Fibroblast of pulmonary artery (primary cell): ENCODE results near the gene PSME2.

ENCODE experiments used
- DNase-seq: peaks from one replicate; pipeline ENCODE4 v3.0.0-alpha.2; 2010; ENCODE audit warnings: low read depth
- H3K4me3 ChIP-seq: replicated peaks from 2 replicates; pipeline ENCODE4 v1.5.1; 2011; ENCODE audit warnings: low read depth, mild to moderate bottlenecking, control low read depth, low read length, moderate library complexity
- CTCF ChIP-seq: IDR thresholded peaks from 2 replicates; pipeline ENCODE4 v1.5.1; 2011; ENCODE audit warnings: mild to moderate bottlenecking, control low read depth, low read length, inconsistent platforms; ENCODE audit errors: missing control alignments

PSME2 gene

GRCh38 chr14:24179294-24179960, 33.0 kb upstream of the PSME2 start:
- no peak for TF ChIP-seq CTCF
- DNase-seq = no peak
- H3K4me3 ChIP-seq = no peak overlapping the region

- no peak for DNase-seq
- no peak for TF ChIP-seq CTCF
These were observed 32.2 kb upstream of the PSME2 start for GRCh38 chr14:24178399-24179178.

GRCh38 chr14:24177891-24178290, 31.5 kb upstream of the PSME2 start:
- DNase-seq = no peak
- H3K4me3 ChIP-seq = no peak overlapping the region

More at GRCh38 chr14:24178399-24179178, 32.2 kb upstream of the PSME2 start:
- H3K4me3 ChIP-seq = no peak overlapping the region

GRCh38 chr14:24177041-24177825, 30.8 kb upstream of the PSME2 start:
- H3K4me3 ChIP-seq = no peak overlapping the region
- DNase-seq = no peak
- TF ChIP-seq CTCF = no peak

More at GRCh38 chr14:24177891-24178290, 31.5 kb upstream of the PSME2 start:
- TF ChIP-seq CTCF = no peak

- H3K4me3 ChIP-seq = no peak overlapping the region
- DNase-seq = no peak
- TF ChIP-seq CTCF = no peak
These were observed 30.2 kb upstream of the PSME2 start for GRCh38 chr14:24176599-24176998.

GRCh38 chr14:24172871-24173281, 26.5 kb upstream of the PSME2 start:
- no peak for TF ChIP-seq CTCF
- no peak for DNase-seq
- H3K4me3 ChIP-seq = no peak overlapping the region
